ENCODE results near the gene TOGARAM2.
A peak's percentile ranks its signal among the peaks of the same experiment; 100 is the strongest.

The TOGARAM2 gene

DNA sequence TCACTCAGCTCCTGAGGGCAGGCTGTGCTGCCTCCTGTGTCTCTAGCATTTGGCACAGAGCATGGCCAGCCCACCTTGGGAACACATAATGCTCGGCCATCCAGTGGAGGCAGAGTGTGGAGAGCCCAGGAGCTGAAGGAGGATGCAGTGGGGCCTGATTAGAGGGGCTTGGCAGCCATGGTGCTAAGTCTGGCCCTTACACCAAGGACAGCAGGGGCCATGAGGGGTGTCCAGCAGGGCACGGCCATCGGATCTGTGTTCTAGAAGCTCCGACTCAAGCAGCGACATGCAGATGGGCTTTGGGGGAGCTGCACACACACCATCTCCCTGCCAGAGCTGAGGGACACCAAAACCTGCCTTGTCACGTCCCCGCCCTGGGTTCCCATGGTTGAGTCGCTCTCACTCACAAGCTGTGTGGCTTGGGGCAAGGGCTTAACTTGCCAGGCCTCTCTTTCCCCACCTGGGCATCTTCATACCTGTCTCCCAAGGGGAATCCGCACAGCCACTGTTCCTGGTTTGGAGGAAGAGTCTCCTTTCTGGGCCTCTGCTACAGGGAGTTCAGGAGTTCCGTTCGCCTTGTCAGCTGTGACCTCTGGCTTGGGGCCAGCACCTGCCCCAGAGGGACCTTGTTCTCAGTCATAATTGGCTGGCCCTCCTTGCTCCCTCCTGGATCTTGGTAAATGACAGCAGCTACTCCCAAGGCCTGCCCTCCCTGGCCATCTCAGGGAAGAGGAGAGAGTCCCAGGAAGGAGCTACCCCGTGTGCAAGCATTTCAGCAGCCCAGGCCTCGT, 1.3 kb upstream of the TOGARAM2 start:
- ChIA-PET POLR2A (ENCODE audit: low non-redundant PET) (no interaction called here), CTCF (interaction anchor here (0.7 kb wide), 1 partner anchor 33 kb away, joined by 4 read pairs; no protein-coding TSS in a partner anchor)
- TF ChIP-seq, protein P1, sequence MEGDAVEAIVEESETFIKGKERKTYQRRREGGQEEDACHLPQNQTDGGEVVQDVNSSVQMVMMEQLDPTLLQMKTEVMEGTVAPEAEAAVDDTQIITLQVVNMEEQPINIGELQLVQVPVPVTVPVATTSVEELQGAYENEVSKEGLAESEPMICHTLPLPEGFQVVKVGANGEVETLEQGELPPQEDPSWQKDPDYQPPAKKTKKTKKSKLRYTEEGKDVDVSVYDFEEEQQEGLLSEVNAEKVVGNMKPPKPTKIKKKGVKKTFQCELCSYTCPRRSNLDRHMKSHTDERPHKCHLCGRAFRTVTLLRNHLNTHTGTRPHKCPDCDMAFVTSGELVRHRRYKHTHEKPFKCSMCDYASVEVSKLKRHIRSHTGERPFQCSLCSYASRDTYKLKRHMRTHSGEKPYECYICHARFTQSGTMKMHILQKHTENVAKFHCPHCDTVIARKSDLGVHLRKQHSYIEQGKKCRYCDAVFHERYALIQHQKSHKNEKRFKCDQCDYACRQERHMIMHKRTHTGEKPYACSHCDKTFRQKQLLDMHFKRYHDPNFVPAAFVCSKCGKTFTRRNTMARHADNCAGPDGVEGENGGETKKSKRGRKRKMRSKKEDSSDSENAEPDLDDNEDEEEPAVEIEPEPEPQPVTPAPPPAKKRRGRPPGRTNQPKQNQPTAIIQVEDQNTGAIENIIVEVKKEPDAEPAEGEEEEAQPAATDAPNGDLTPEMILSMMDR (conservative IDR thresholded peaks at IDR 0.05; ENCODE audit: low read depth): no peak
- no peak for DNase-seq (ENCODE audit: low spot score)
- H3K27ac ChIP-seq: no peak overlapping the region

DNA sequence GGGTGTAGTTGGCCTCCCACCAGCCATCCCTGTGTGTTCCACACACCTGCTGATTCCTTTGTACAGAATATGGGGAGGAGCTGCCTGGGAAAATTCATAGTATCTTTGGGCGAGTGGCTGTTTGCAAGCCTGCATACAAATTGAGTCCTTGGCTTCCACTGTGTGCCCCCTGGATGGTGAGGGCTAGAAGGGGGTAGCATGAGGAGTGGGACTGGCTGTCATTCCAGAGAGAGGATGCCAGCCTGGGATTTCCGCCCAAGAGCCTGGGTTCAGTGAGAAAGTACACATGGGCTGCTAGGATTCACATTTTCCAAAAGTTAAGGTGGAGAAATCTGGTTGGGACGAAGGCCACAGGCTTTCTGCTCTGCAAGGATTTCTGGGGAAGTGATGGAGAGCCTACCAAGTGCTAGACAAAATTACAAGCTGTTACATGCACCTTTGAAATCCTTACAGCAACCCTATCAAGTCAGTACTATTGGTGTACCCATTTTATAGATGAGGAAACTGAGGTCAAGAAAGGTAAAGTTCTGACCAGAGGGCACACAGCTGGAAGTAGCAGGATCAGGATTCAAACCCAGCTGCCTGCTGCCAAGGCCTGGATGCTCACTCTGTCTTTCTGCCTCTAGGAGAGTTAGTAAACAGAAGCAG, 606 bp upstream of the TOGARAM2 start:
- TF ChIP-seq, protein P1 (conservative IDR thresholded peaks at IDR 0.05; ENCODE audit: low read depth): no peak
- ChIA-PET POLR2A (ENCODE audit: low non-redundant PET) (no interaction called here), CTCF (no interaction called here)
- no peak for DNase-seq (ENCODE audit: low spot score)
- H3K27ac ChIP-seq: no peak overlapping the region

DNA sequence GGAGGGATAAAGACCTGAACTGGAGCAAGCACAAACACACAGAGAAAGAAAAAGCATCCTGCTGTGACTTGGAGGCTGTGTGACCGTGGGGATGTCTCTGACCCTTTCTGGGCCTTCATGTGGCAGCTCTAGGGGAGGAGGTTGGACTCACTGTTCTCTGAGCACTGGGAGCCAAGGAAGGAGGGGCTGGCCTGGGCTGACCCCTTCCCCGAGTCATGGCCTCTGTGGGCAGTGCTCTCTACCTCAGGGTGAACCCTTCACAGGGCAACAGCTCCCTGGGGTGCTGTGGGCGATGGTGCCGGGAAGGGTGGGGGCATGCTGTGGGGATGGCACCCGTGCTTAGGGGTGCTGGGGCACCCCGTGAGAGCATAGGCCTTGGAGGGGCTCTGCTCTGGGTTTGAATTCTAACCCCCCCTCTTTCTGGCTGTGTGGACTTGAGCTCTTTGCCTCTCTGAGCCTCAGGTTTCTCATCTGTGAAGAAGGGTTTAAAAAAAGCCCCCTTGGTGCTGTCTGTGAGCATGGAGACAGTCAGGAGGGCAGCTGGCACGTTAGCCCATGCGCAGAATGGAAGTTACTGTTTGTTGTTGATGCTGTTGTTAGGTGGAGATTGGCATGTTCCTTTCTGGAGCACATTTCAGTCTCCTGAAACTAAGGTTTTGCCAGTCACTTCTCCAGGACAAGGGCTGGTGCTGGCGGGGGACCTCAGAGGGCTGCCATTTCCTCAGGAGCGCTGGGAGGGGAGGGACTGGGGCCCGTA, 700 bp downstream of the TOGARAM2 start:
- TF ChIP-seq, protein P1 (conservative IDR thresholded peaks at IDR 0.05; ENCODE audit: low read depth): no peak
- H3K27ac ChIP-seq: peak overlapping the region; percentile 21
- DNase-seq (ENCODE audit: low spot score): no peak
- POLR2A ChIA-PET (ENCODE audit: low non-redundant PET): no interaction called here
- CTCF ChIA-PET: interaction anchor here (0.6 kb wide), 1 partner anchor 775 kb away, joined by 7 read pairs; no protein-coding TSS in a partner anchor

DNA sequence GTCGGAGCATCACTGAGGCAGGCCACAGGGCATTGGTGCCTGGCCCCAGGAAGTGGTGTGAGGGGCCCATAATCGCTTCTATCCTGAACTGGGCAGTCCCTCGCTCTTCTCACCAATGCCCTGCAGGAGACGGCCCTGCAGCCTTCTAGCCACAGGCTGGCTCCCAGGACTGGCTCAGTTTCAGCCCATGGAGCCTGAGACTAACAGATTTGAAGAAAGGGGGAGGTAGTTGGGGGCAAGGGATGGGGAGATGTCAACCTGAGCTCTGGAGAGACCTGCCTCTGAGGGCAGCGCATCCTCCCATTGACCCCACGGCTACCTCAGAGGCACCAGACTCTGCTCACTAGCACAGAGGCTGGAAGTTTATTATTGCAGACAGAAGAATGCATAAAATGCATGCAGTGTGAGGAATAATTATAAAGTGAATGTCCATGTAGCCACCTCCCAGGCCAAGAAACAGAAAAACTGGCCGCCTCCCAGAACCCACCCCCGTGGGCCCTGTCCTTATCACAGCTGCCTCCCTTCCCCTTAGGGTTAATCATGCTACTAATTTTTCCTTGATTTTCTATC, 1.4 kb downstream of the TOGARAM2 start:
- CTCF ChIA-PET: no interaction called here
- POLR2A ChIA-PET (ENCODE audit: low non-redundant PET): no interaction called here
- no peak for DNase-seq (ENCODE audit: low spot score)
- TF ChIP-seq, protein P1 (conservative IDR thresholded peaks at IDR 0.05; ENCODE audit: low read depth): no peak
- H3K27ac ChIP-seq: peak overlapping the region; percentile 21

DNA sequence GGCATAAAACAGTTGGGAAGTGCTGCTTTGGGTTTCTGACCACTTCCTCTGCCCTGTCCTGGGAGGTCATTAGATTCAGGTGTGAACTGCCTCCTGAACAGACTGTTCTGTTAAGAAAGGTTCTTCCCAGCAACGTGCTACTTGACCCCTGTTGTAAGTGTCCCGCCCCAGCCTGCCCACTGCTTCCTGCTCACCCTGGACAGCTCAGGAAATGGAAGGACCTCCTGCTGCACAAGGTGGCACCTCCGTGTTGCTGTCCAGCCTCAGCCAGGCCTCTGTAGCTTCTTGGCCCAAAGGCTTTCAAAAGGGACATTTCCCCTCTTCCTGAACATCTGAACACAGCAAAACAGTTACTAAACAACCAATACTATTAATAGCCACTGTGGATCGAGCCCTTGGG, 5.3 kb downstream of the TOGARAM2 start:
- ChIA-PET CTCF (no interaction called here), POLR2A (ENCODE audit: low non-redundant PET) (no interaction called here)
- no peak overlapping the region for H3K27ac ChIP-seq
- TF ChIP-seq, protein P1 (conservative IDR thresholded peaks at IDR 0.05; ENCODE audit: low read depth): no peak
- DNase-seq (ENCODE audit: low spot score): no peak

DNA sequence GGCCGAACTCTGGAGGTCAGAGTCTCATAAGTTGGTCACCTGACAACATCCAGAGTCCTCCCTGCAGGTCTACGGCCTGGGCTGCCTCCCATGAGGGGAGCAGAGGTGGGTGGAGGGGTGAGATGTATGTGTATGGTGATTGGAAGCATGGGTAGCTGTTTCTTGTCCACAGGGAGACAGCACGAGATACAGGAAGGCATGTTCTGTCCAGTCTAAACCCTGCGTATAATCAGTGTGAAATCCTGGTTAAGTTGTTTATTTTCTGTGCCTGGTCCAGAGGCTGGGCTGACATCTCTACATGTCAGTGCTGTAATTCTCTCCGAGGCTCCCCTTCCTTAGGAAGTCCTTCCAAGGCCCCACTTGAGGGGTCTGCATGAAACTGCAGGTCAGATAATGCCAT, 8.9 kb downstream of the TOGARAM2 start:
- no peak for DNase-seq (ENCODE audit: low spot score)
- CTCF ChIA-PET: no interaction called here
- TF ChIP-seq, protein P1 (conservative IDR thresholded peaks at IDR 0.05; ENCODE audit: low read depth): no peak
- peak overlapping the region; percentile 88; the same call in 1 of the 2 replicates for H3K27ac ChIP-seq
- POLR2A ChIA-PET (ENCODE audit: low non-redundant PET): no interaction called here
